Activated CD8-positive, alpha-beta T cell treated with anti-CD3 and anti-CD28 coated beads for 36 hours (primary cell): ENCODE measurements around the gene SOS1. TPM values are rescaled to one million over a fixed set of nuclear protein-coding genes. Genes with fewer than 3 reads are reported as not detected.

Experiments used
- ATAC-seq: fragments of 200-7000 bp; cut with Tn5 transposase; one replicate; pipeline ENCODE4 v1.10.0; 2021; ENCODE audit warnings: mild to moderate bottlenecking, moderate library complexity
- CTCF ChIA-PET: fragments of 350-600 bp; sonication (Branson Sonifier 250); formaldehyde crosslinking; loops from one replicate; lab custom pipeline; 2021; ENCODE audit warnings: antibody characterized with exemption; lab: Charles Lee
- POLR2A ChIA-PET: fragments of 350-600 bp; sonication (Branson Sonifier 250); formaldehyde crosslinking; loops from one replicate; lab custom pipeline; 2021; ENCODE audit warnings: antibody characterized with exemption; lab: Charles Lee
- DNase-seq: peaks from one replicate; pipeline ENCODE4 v3.0.0-alpha.2; 2020
- H3K27ac Mint-ChIP-seq: one replicate; pipeline ENCODE4 v1.8.0; 2021; ENCODE audit warnings: mild to moderate bottlenecking, mixed read lengths
- H3K27me3 Mint-ChIP-seq: one replicate; pipeline ENCODE4 v1.8.0; 2021; ENCODE audit warnings: mixed read lengths
- H3K36me3 Mint-ChIP-seq: one replicate; pipeline ENCODE4 v1.8.0; 2021; ENCODE audit warnings: low read depth, mixed read lengths
- H3K4me1 Mint-ChIP-seq: one replicate; pipeline ENCODE4 v1.8.0; 2021; ENCODE audit warnings: low read depth, mixed read lengths
- H3K4me3 Mint-ChIP-seq: one replicate; pipeline ENCODE4 v1.8.0; 2021; ENCODE audit warnings: mild to moderate bottlenecking, moderate library complexity, mixed read lengths
- H3K9me3 Mint-ChIP-seq: one replicate; pipeline ENCODE4 v1.8.0; 2021; ENCODE audit warnings: mixed read lengths
- intact Hi-C: fragments of 100-400 bp; cut with micrococcal nuclease; formaldehyde crosslinking; loops from one replicate; pipeline ENCODE4 v1.10.0; 2022
- total RNA-seq, 2 experiments: library from RNA; stranded (reverse); gene quantifications; one replicate each; pipeline ENCODE4 v1.2.3, GENCODE V29; 2021
- TF ChIP-seq, protein P1 (sequence below): fragments of 200-600 bp; IDR thresholded peaks from one replicate; pipeline ENCODE4 v1.8.0; 2022; ENCODE audit warnings: antibody characterized with exemption, mild to moderate bottlenecking

Gene SOS1
- total RNA-seq, 2 experiments from 2014 or later = 43.6 to 56.8 TPM

- intact Hi-C loops = no loop called here
- Mint-ChIP-seq H3K4me3 (no peak overlapping the region), H3K27ac (no peak overlapping the region), H3K9me3 (no peaks in the 10 kb centered on the region), H3K36me3 (no peaks in the 10 kb centered on the region), H3K4me1 (no peaks in the 10 kb centered on the region), H3K27me3 (no peaks in the 10 kb centered on the region)
- TF ChIP-seq, protein P1, sequence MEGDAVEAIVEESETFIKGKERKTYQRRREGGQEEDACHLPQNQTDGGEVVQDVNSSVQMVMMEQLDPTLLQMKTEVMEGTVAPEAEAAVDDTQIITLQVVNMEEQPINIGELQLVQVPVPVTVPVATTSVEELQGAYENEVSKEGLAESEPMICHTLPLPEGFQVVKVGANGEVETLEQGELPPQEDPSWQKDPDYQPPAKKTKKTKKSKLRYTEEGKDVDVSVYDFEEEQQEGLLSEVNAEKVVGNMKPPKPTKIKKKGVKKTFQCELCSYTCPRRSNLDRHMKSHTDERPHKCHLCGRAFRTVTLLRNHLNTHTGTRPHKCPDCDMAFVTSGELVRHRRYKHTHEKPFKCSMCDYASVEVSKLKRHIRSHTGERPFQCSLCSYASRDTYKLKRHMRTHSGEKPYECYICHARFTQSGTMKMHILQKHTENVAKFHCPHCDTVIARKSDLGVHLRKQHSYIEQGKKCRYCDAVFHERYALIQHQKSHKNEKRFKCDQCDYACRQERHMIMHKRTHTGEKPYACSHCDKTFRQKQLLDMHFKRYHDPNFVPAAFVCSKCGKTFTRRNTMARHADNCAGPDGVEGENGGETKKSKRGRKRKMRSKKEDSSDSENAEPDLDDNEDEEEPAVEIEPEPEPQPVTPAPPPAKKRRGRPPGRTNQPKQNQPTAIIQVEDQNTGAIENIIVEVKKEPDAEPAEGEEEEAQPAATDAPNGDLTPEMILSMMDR = no peak
- POLR2A ChIA-PET = no interaction called here
- CTCF ChIA-PET = interaction anchor here (1.1 to 2.2 kb wide), 4 partner anchors 16 to 258 kb away, joined by 4 to 11 read pairs (median 8); no protein-coding TSS in a partner anchor
- no peak for ATAC-seq
- DNase-seq = no peak
These were observed 149.5 kb downstream of the SOS1 start for GRCh38 chr2:38971377-38971776.

DNA sequence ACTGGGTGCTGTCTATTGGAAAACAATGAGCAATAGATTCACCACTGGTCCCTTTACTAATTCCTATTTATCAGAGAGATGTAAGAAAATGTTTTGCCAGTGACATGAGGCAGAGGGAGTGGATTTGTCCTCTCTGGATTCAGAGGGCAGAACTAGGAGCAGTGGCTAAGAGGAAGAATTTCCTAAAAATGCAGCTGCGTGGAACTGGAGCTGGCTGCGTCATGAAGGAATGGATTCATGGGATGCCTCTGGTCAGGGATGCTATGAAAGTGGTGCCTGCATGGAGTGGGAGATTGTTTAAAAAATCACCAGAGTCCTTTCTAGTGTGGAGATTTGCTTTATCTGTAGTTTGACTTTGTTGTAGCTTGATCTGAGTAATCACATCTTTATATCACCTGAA, 152.8 kb downstream of the SOS1 start:
- TF ChIP-seq, protein P1 = no peak
- Mint-ChIP-seq H3K4me3 (no peak overlapping the region), H3K4me1 (no peaks in the 10 kb centered on the region), H3K9me3 (no peaks in the 10 kb centered on the region), H3K27ac (no peak overlapping the region), H3K27me3 (no peaks in the 10 kb centered on the region), H3K36me3 (no peaks in the 10 kb centered on the region)
- CTCF ChIA-PET = interaction anchor here (1.1 kb wide), 1 partner anchor 21 kb away, joined by 3 read pairs; no protein-coding TSS in a partner anchor
- ATAC-seq = no peak
- POLR2A ChIA-PET = no interaction called here
- DNase-seq = no peak
- intact Hi-C loops = no loop called here

- Mint-ChIP-seq H3K4me3 (no peak overlapping the region), H3K4me1 (no peaks in the 10 kb centered on the region), H3K9me3 (no peaks in the 10 kb centered on the region), H3K27ac (no peak overlapping the region), H3K27me3 (peaks cover 5% of the 10 kb centered on the region), H3K36me3 (no peaks in the 10 kb centered on the region)
- POLR2A ChIA-PET = no interaction called here
- DNase-seq (no peak), ATAC-seq (no peak)
- intact Hi-C loops = no loop called here
- TF ChIP-seq, protein P1 = no peak
- CTCF ChIA-PET = no interaction called here
These were observed 154.2 kb downstream of the SOS1 start for GRCh38 chr2:38966678-38967077.

DNA sequence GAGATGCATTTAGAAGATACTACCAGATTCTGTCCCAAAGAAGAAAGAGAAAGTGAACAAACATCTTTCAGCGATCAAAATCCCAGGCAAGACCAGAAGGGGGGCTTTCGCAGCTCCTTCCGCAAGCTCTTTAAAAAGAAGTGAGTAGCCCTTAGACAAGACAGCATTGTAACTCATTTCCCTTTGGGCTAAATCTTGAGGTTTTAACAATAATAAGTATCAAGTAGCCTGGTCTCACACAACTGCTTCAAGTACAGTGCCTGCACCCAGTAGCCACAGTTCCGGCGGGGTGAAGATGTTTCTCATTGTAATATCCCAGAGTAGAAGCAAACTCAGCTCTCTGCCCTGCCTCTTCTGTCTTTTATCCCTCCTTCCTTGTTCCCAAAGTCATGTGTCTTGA, 154.8 kb downstream of the SOS1 start:
- Mint-ChIP-seq H3K4me1 (no peaks in the 10 kb centered on the region), H3K4me3 (no peak overlapping the region), H3K36me3 (no peaks in the 10 kb centered on the region), H3K27ac (no peak overlapping the region), H3K27me3 (peaks cover 9% of the 10 kb centered on the region), H3K9me3 (no peaks in the 10 kb centered on the region)
- ATAC-seq (no peak), DNase-seq (no peak)
- intact Hi-C loops = no loop called here
- ChIA-PET POLR2A (no interaction called here), CTCF (no interaction called here)
- TF ChIP-seq, protein P1 = no peak

- H3K27me3 Mint-ChIP-seq = peaks cover 22% of the 10 kb centered on the region
- no peak overlapping the region for H3K27ac Mint-ChIP-seq
- DNase-seq = no peak
- H3K9me3 Mint-ChIP-seq = no peaks in the 10 kb centered on the region
- ChIA-PET POLR2A (no interaction called here), CTCF (interaction anchor here (0.7 to 3.5 kb wide), 2 partner anchors 13 to 269 kb away, joined by 3 to 12 read pairs; no protein-coding TSS in a partner anchor)
- H3K4me3 Mint-ChIP-seq = no peak overlapping the region
- H3K36me3 Mint-ChIP-seq = no peaks in the 10 kb centered on the region
- intact Hi-C loops = no loop called here
- peak; percentile 22 for ATAC-seq
- no peaks in the 10 kb centered on the region for H3K4me1 Mint-ChIP-seq
- TF ChIP-seq, protein P1 = no peak
These were observed 160.1 kb downstream of the SOS1 start for GRCh38 chr2:38960609-38961320.
